Measurements from ENCODE around the gene C10orf71. TPM values are rescaled to one million over a fixed set of nuclear protein-coding genes. Genes with fewer than 3 reads are reported as not detected.

Gene C10orf71
- total RNA-seq, 1 experiment from 2014 or later, result not detected

DNA sequence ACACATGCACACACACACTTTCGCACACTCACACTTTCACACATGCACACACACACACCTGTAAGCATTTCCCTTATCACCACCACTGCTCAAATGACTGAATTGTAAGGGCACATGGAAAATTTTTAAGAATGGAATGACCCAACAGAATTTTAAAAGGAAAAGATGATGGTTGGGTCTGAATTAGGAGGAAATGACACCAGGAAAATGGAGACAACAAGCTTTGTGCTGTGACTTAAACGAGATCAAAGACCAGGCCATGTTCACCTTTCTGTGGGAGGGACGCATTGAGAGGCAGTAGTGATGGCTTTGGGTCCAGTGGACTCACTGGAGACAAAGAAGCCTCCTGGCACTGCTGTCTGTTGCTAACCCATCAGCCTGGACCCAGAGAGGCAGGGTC lies 16.7 kb upstream of the C10orf71 start:
- Histone ChIP-seq H3K36me3 (ENCODE audit: control insufficient read depth, insufficient read depth, low read length) (no peaks in the 10 kb centered on the region), H3K4me3 (ENCODE audit: low read depth in 2 of 2, low read length in 2 of 2) (no peak overlapping the region), H3K4me1 (ENCODE audit: control insufficient read depth, insufficient read depth, low read length) (no peaks in the 10 kb centered on the region), H3K27me3 (ENCODE audit: control insufficient read depth, insufficient read depth, low read length) (peaks cover 8% of the 10 kb centered on the region; the same call in 1 of the 2 replicates), H3K9me3 (ENCODE audit: control insufficient read depth, insufficient read depth, low read depth, low read length) (no peaks in the 10 kb centered on the region), H3K27ac (ENCODE audit: low read length) (no peak overlapping the region)
- no TSS peak for BruUV-seq (replicated peaks)
- ChIA-PET CTCF (no interaction called here), POLR2A (no interaction called here)
- DNase-seq (ENCODE audit: low read depth, low spot score), result no peak
- no peak for ATAC-seq
- TF ChIP-seq REST (IDR thresholded peaks at IDR 0.05; ENCODE audit: insufficient read depth in 1 of 2, low read depth in 2 of 2, low read length in 1 of 2) (no peak), CTCF (IDR thresholded peaks at IDR 0.05) (no peak), POLR2AphosphoS5 (IDR thresholded peaks at IDR 0.05; ENCODE audit: low read depth, low read length) (no peak), TCF7L2 (IDR thresholded peaks at IDR 0.05; ENCODE audit: low read depth, low read length) (no peak), SIN3A (IDR thresholded peaks at IDR 0.05; ENCODE audit: borderline replicate concordance, insufficient read depth, low read depth, low read length) (no peak)
- in situ Hi-C loops (cut with HindIII; ENCODE audit: low pct_unique_long_range_greater_than_20kb, low sequenced_read_pairs) (no loop called here), intact Hi-C loops (cut with micrococcal nuclease; ENCODE audit: unreplicated experiment) (no loop called here)

DNA sequence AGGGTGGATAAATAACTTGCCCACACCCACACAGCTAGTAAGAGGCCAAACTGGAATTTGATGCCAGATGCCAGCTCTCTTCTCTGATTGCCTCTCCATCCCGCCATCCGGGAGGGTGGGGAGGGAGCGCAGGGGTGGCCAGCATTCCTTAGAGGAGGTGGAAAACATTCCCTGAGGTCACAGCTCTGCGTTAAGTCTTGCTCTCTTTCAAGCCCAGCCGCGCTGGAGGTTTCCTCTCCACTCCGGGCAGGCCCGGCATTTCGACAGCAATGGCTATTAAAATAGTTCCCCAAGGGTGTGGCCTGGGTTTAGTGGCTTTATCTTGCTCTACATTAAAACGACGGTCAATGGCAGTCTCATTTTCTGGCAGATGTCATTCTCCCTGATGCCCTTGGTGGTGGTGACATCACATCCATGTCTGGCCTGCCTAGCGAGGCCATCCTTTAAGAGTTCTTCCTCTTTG lies 16.1 kb upstream of the C10orf71 start:
- in situ Hi-C loops (cut with HindIII; ENCODE audit: low pct_unique_long_range_greater_than_20kb, low sequenced_read_pairs), result no loop called here
- ChIA-PET CTCF (no interaction called here), POLR2A (no interaction called here)
- Histone ChIP-seq H3K9me3 (ENCODE audit: control insufficient read depth, insufficient read depth, low read depth, low read length) (no peaks in the 10 kb centered on the region), H3K27me3 (ENCODE audit: control insufficient read depth, insufficient read depth, low read length) (peaks cover 8% of the 10 kb centered on the region; the same call in 1 of the 2 replicates), H3K36me3 (ENCODE audit: control insufficient read depth, insufficient read depth, low read length) (no peaks in the 10 kb centered on the region), H3K27ac (ENCODE audit: low read length) (no peak overlapping the region), H3K4me3 (ENCODE audit: low read depth in 2 of 2, low read length in 2 of 2) (no peak overlapping the region), H3K4me1 (ENCODE audit: control insufficient read depth, insufficient read depth, low read length) (no peaks in the 10 kb centered on the region)
- intact Hi-C loops (cut with micrococcal nuclease; ENCODE audit: unreplicated experiment), result no loop called here
- no peak for DNase-seq (ENCODE audit: low read depth, low spot score)
- BruUV-seq (replicated peaks), result no TSS peak
- ATAC-seq, result no peak
- no peak for TF ChIP-seq TCF7L2 (IDR thresholded peaks at IDR 0.05; ENCODE audit: low read depth, low read length)
- TF ChIP-seq REST (IDR thresholded peaks at IDR 0.05; ENCODE audit: insufficient read depth in 1 of 2, low read depth in 2 of 2, low read length in 1 of 2), result no peak
- TF ChIP-seq SIN3A (IDR thresholded peaks at IDR 0.05; ENCODE audit: borderline replicate concordance, insufficient read depth, low read depth, low read length), result no peak
- TF ChIP-seq POLR2AphosphoS5 (IDR thresholded peaks at IDR 0.05; ENCODE audit: low read depth, low read length), result no peak
- TF ChIP-seq CTCF (IDR thresholded peaks at IDR 0.05), result no peak
